ENCODE results near the gene HS6ST3. TPM values are rescaled to one million over a fixed set of nuclear protein-coding genes. Genes with fewer than 3 reads are reported as not detected.

HS6ST3 gene
- total RNA-seq, 6 donors from 2014 or later = 0.03 to 1.0 (median 0.22) TPM; not detected in 1

GRCh38 chr13:96782186-96782585, 692.3 kb downstream of the HS6ST3 start:
- DNase-seq (no peak), ATAC-seq (ENCODE audit: low FRiP score in 2 of 2) (no peak)
- Histone ChIP-seq H3K9me3 (peaks cover 0 to 5% (median 0%) of the 10 kb centered on the region in 4 donors), H3K36me3 (no peaks in the 10 kb centered on the region), H3K27me3 (no peaks in the 10 kb centered on the region), H3K4me3 (no peak overlapping the region), H3K27ac (no peak overlapping the region), H3K4me1 (no peaks in the 10 kb centered on the region)
- 72 to 79% methylated on average over 5 of the region's 5 CpGs for WGBS, 2 donors
- TF ChIP-seq POLR2A (IDR thresholded peaks at IDR 0.05) = no peak

- Histone ChIP-seq H3K9me3 (no peaks in the 10 kb centered on the region), H3K4me1 (no peaks in the 10 kb centered on the region), H3K4me3 (no peak overlapping the region), H3K36me3 (no peaks in the 10 kb centered on the region), H3K27ac (no peak overlapping the region), H3K27me3 (no peaks in the 10 kb centered on the region)
- DNase-seq (no peak), ATAC-seq (ENCODE audit: low FRiP score in 2 of 2) (no peak)
- WGBS, 2 donors = 86 to 91% methylated on average over 2 of the region's 2 CpGs
- no peak for TF ChIP-seq POLR2AphosphoS5 (IDR thresholded peaks at IDR 0.05)
- no peak for TF ChIP-seq CTCF (IDR thresholded peaks at IDR 0.05)
- no peak for TF ChIP-seq POLR2A (IDR thresholded peaks at IDR 0.05)
- no peak for TF ChIP-seq EP300 (IDR thresholded peaks at IDR 0.05)
These were observed 693.1 kb downstream of the HS6ST3 start for GRCh38 chr13:96783057-96783456.

- 52% methylated on average over 3 of the region's 3 CpGs for WGBS, 2 donors
- no peaks in the 10 kb centered on the region for H3K27me3 ChIP-seq
- no peaks in the 10 kb centered on the region for H3K4me1 ChIP-seq
- H3K27ac ChIP-seq = no peak overlapping the region
- H3K4me3 ChIP-seq = no peak overlapping the region
- ATAC-seq (ENCODE audit: low FRiP score in 2 of 2) (no peak), DNase-seq (no peak)
- TF ChIP-seq POLR2AphosphoS5 (IDR thresholded peaks at IDR 0.05) (no peak), POLR2A (IDR thresholded peaks at IDR 0.05) (no peak), EP300 (IDR thresholded peaks at IDR 0.05) (no peak), CTCF (IDR thresholded peaks at IDR 0.05) (no peak)
- H3K36me3 ChIP-seq = no peaks in the 10 kb centered on the region
- no peaks in the 10 kb centered on the region for H3K9me3 ChIP-seq
These were observed 693.6 kb downstream of the HS6ST3 start for GRCh38 chr13:96783511-96783910.

GRCh38 chr13:96785986-96786385, 696.1 kb downstream of the HS6ST3 start:
- 90% methylated on average over 3 of the region's 3 CpGs for WGBS, 2 donors
- TF ChIP-seq EP300 (IDR thresholded peaks at IDR 0.05) (no peak), CTCF (IDR thresholded peaks at IDR 0.05) (no peak), POLR2A (IDR thresholded peaks at IDR 0.05) (no peak), POLR2AphosphoS5 (IDR thresholded peaks at IDR 0.05) (no peak)
- H3K4me3 ChIP-seq = no peak overlapping the region
- H3K9me3 ChIP-seq = no peaks in the 10 kb centered on the region
- DNase-seq (no peak), ATAC-seq (ENCODE audit: low FRiP score in 2 of 2) (no peak)
- no peaks in the 10 kb centered on the region for H3K4me1 ChIP-seq
- no peaks in the 10 kb centered on the region for H3K36me3 ChIP-seq
- H3K27me3 ChIP-seq = no peaks in the 10 kb centered on the region
- H3K27ac ChIP-seq = no peak overlapping the region

GRCh38 chr13:96792188-96792587, 702.3 kb downstream of the HS6ST3 start:
- 71 to 72% methylated on average over 3 of the region's 3 CpGs for WGBS, 2 donors
- H3K27me3 ChIP-seq = no peaks in the 10 kb centered on the region
- ATAC-seq (ENCODE audit: low FRiP score in 2 of 2) = no peak

More at GRCh38 chr13:96792188-96792587, 702.3 kb downstream of the HS6ST3 start:
- Histone ChIP-seq H3K27ac (no peak overlapping the region), H3K9me3 (no peaks in the 10 kb centered on the region), H3K36me3 (no peaks in the 10 kb centered on the region), H3K4me3 (no peak overlapping the region), H3K4me1 (no peaks in the 10 kb centered on the region)
- DNase-seq = no peak
- TF ChIP-seq EP300 (IDR thresholded peaks at IDR 0.05) (no peak), CTCF (IDR thresholded peaks at IDR 0.05) (no peak), POLR2AphosphoS5 (IDR thresholded peaks at IDR 0.05) (no peak), POLR2A (IDR thresholded peaks at IDR 0.05) (no peak)

Measured in upper lobe of left lung (tissue), 6 donors.